Smooth muscle cell (in vitro differentiated cells): ENCODE measurements around the gene FCRL3. TPM values are rescaled to one million over a fixed set of nuclear protein-coding genes. Genes with fewer than 3 reads are reported as not detected.

Experiments used
- DNase-seq: peaks from one replicate; lab custom pipeline; 2025; ENCODE audit not compliant: unreplicated experiment; lab: John Stamatoyannopoulos, UW
- H2AFZ ChIP-seq: fragments of 200-600 bp; sonication (generic); 2 replicates; pipeline ENCODE4 v1.6.0; 2016; ENCODE audit warnings: antibody characterized with exemption, low read depth, mild to moderate bottlenecking
- H3F3A ChIP-seq: fragments of 200-600 bp; sonication (generic); 2 replicates; pipeline ENCODE4 v1.6.0; 2017; ENCODE audit warnings: antibody characterized with exemption, low read depth
- H3K27ac ChIP-seq: fragments of 200-600 bp; sonication (generic); 2 replicates; pipeline ENCODE4 v1.5.1; 2016; ENCODE audit warnings: low read depth, mild to moderate bottlenecking
- H3K27me3 ChIP-seq: fragments of 200-600 bp; sonication (generic); 2 replicates; pipeline ENCODE4 v1.6.1; 2016; ENCODE audit warnings: low read depth, mild to moderate bottlenecking
- H3K36me3 ChIP-seq: fragments of 200-600 bp; sonication (generic); 2 replicates; pipeline ENCODE4 v1.5.1; 2016; ENCODE audit warnings: low read depth
- H3K4me1 ChIP-seq: fragments of 200-600 bp; sonication (generic); 2 replicates; pipeline ENCODE4 v1.5.1; 2016; ENCODE audit warnings: low read depth
- H3K4me2 ChIP-seq: fragments of 200-600 bp; sonication (generic); 2 replicates; pipeline ENCODE4 v1.6.0; 2016; ENCODE audit warnings: mild to moderate bottlenecking
- H3K4me3 ChIP-seq: fragments of 200-600 bp; sonication (generic); 2 replicates; pipeline ENCODE4 v1.5.1; 2016; ENCODE audit warnings: mild to moderate bottlenecking
- H3K79me2 ChIP-seq: fragments of 200-600 bp; sonication (generic); 2 replicates; pipeline ENCODE4 v1.6.0; 2016; ENCODE audit warnings: low read depth, mild to moderate bottlenecking
- H3K9ac ChIP-seq: fragments of 200-600 bp; sonication (generic); 2 replicates; pipeline ENCODE4 v1.6.0; 2016; ENCODE audit warnings: low read depth
- H3K9me3 ChIP-seq: fragments of 200-600 bp; sonication (generic); replicated peaks from 2 replicates; pipeline ENCODE4 v1.5.1; 2016; ENCODE audit warnings: low read depth
- H4K20me1 ChIP-seq: fragments of 200-600 bp; sonication (generic); 2 replicates; pipeline ENCODE4 v1.6.0; 2016; ENCODE audit warnings: low read depth
- CTCF ChIP-seq: fragments of 200-600 bp; sonication (generic); IDR thresholded peaks from 2 replicates; pipeline ENCODE4 v1.5.1; 2017; ENCODE audit warnings: borderline replicate concordance, mild to moderate bottlenecking, antibody characterized with exemption; ENCODE audit not compliant: insufficient read depth, poor library complexity, severe bottlenecking
- whole genome bisulfite sequencing: methylation state at CpG from one replicate; pipeline ENCODE4 v1.1.7; 2016; ENCODE audit warnings: low lambda C conversion rate; 5-methylcytosine and 5-hydroxymethylcytosine counted together
- polyA plus RNA-seq: library from polyadenylated mRNA; unstranded; fragments of >200 nt; fragmentation: Nextera tagmentation; extraction: Ambion mirVana; gene quantifications from 2 replicates; pipeline ENCODE4 v1.2.1, GENCODE V29; 2016
- total RNA-seq: library from RNA; depleted of rRNA; stranded (reverse); fragments of >200 nt; gene quantifications from 2 replicates; pipeline ENCODE4 v1.2.3, GENCODE V29; 2014

Gene FCRL3
- total and polyA plus RNA-seq, 2 experiments from 2014 or later = not detected

GRCh38 chr1:157704878-157705277 is 4.3 kb upstream of the FCRL3 start:
- Histone ChIP-seq H3K4me2 (no peak overlapping the region), H3K36me3 (no peaks in the 10 kb centered on the region), H3K27me3 (no peaks in the 10 kb centered on the region), H4K20me1 (no peaks in the 10 kb centered on the region), H3F3A (no peaks in the 10 kb centered on the region), H3K4me3 (no peak overlapping the region), H2AFZ (no peak overlapping the region), H3K27ac (no peak overlapping the region), H3K4me1 (no peaks in the 10 kb centered on the region), H3K9me3 (no peaks in the 10 kb centered on the region), H3K79me2 (no peaks in the 10 kb centered on the region), H3K9ac (no peak overlapping the region)
- TF ChIP-seq CTCF = no peak
- no peak for DNase-seq

- no peaks in the 10 kb centered on the region for H3K36me3 ChIP-seq
- no peak overlapping the region for H2AFZ ChIP-seq
- H3K4me3 ChIP-seq = no peak overlapping the region
- H3K27me3 ChIP-seq = no peaks in the 10 kb centered on the region
- H3K4me2 ChIP-seq = no peak overlapping the region
- WGBS = 84% methylated on average over 4 of the region's 4 CpGs
- H3K4me1 ChIP-seq = no peaks in the 10 kb centered on the region
- H4K20me1 ChIP-seq = no peaks in the 10 kb centered on the region
- no peak for DNase-seq
- no peaks in the 10 kb centered on the region for H3F3A ChIP-seq
- H3K79me2 ChIP-seq = no peaks in the 10 kb centered on the region
- TF ChIP-seq CTCF = no peak
- H3K9ac ChIP-seq = no peak overlapping the region
- no peaks in the 10 kb centered on the region for H3K9me3 ChIP-seq
- no peak overlapping the region for H3K27ac ChIP-seq
Measured at GRCh38 chr1:157703981-157704380, 3.4 kb upstream of the FCRL3 start.

GRCh38 chr1:157702308-157702825 is 1.8 kb upstream of the FCRL3 start:
- 93% methylated on average over 5 of the region's 5 CpGs for WGBS
- no peak overlapping the region for H3K4me2 ChIP-seq

More at GRCh38 chr1:157702308-157702825, 1.8 kb upstream of the FCRL3 start:
- Histone ChIP-seq H3K9me3 (no peaks in the 10 kb centered on the region), H3K4me3 (no peak overlapping the region), H3K36me3 (no peaks in the 10 kb centered on the region), H2AFZ (no peak overlapping the region), H3K4me1 (no peaks in the 10 kb centered on the region), H3K27ac (no peak overlapping the region), H4K20me1 (no peaks in the 10 kb centered on the region), H3K79me2 (no peaks in the 10 kb centered on the region), H3F3A (no peaks in the 10 kb centered on the region), H3K9ac (no peak overlapping the region), H3K27me3 (no peaks in the 10 kb centered on the region)
- no peak for DNase-seq
- no peak for TF ChIP-seq CTCF
